ENCODE data around the gene C2orf49.

Gene C2orf49

GRCh38 chr2:105385731-105386540 lies 48.6 kb downstream of the C2orf49 start:
- no peak for DNase-seq

- no peak for DNase-seq
Observed at GRCh38 chr2:105387225-105387624, 49.9 kb downstream of the C2orf49 start.

GRCh38 chr2:105388971-105389381 lies 51.6 kb downstream of the C2orf49 start:
- DNase-seq = no peak

GRCh38 chr2:105390454-105390853 lies 53.1 kb downstream of the C2orf49 start:
- no peak for DNase-seq

- no peak for DNase-seq
Observed at GRCh38 chr2:105391058-105391627, 53.8 kb downstream of the C2orf49 start.

GRCh38 chr2:105391763-105392662 lies 54.7 kb downstream of the C2orf49 start:
- DNase-seq = no peak

- no peak for DNase-seq
Observed at GRCh38 chr2:105393373-105394055, 56.2 kb downstream of the C2orf49 start.

GRCh38 chr2:105394951-105395611 lies 57.7 kb downstream of the C2orf49 start:
- no peak for DNase-seq

- DNase-seq = no peak
Observed at GRCh38 chr2:105395691-105396090, 58.4 kb downstream of the C2orf49 start.

- DNase-seq = peak; percentile 32 to 75
Observed at GRCh38 chr2:105396254-105397024, 59.1 kb downstream of the C2orf49 start.

- DNase-seq = no peak
Observed at GRCh38 chr2:105397025-105397722, 59.8 kb downstream of the C2orf49 start.

GRCh38 chr2:105397953-105398335 lies 60.6 kb downstream of the C2orf49 start:
- no peak for DNase-seq

GRCh38 chr2:105398336-105399206 lies 61.2 kb downstream of the C2orf49 start, which contains the start of gene FHL2:
Gene FHL2, minus strand, starts transcription at chr2:105399051. Its CDS starts 12,535 bp downstream, at chr2:105386516.
- DNase-seq = peak; percentile 65 to 71

Data from stimulated activated CD4-positive, alpha-beta T cell treated with anti-CD3 and anti-CD28 coated beads, Interleukin-4, amount 100 ng/mL, for 4 hours (primary cell).